HCT116 (cell line): ENCODE measurements around the gene AASDH. TPM values are rescaled to one million over a fixed set of nuclear protein-coding genes. Genes with fewer than 3 reads are reported as not detected.

Source experiments
- ATAC-seq: fragments of 200-7000 bp; cut with Tn5 transposase; 2 replicates; pipeline ENCODE4 v1.9.1; 2020; ENCODE audit warnings: mild to moderate bottlenecking, moderate library complexity
- BruUV-seq: library from RNA; stranded (reverse); fragments of 400-500 nt; replicated peaks from 2 replicates; lab custom pipeline; 2021; lab: Mats Ljungman, UMichigan
- CTCF ChIA-PET: fragments of 300-600 bp; sonication (Branson Sonifier 250); formaldehyde crosslinking; loops from one replicate; lab custom pipeline; 2021; ENCODE audit warnings: antibody characterized with exemption; lab: Charles Lee
- POLR2A ChIA-PET: fragments of 300-600, 350-600 bp; sonication (Branson Sonifier 250); formaldehyde crosslinking; loops from one replicate; lab custom pipeline; 2021; ENCODE audit warnings: antibody characterized with exemption; lab: Charles Lee
- RAD21 ChIA-PET, 2 experiments: fragments of 300-600 bp; sonication (Branson Sonifier 250); formaldehyde crosslinking; loops; one replicate each; lab custom pipeline; 2023; ENCODE audit warnings: low total read pairs in 2 of 2; ENCODE audit not compliant: uncharacterized antibody in 2 of 2, unreplicated experiment in 2 of 2, low non-redundant PET in 1 of 2; lab: Charles Lee
- DNase-seq: peaks from one replicate; pipeline ENCODE4 v3.0.0-alpha.2; 2010; ENCODE audit warnings: low read depth, low spot score
- H2AFZ ChIP-seq: fragments of 200-600 bp; shearing (Covaris generic), sonication (generic); 2 replicates; pipeline ENCODE4 v1.6.1; 2017; ENCODE audit warnings: low read depth, mixed run types, mixed read lengths, antibody characterized with exemption, low read length; ENCODE audit not compliant: poor library complexity, severe bottlenecking
- H3K27ac ChIP-seq: 2 replicates; pipeline ENCODE4 v1.5.1; 2012; ENCODE audit warnings: low read depth, low read length
- H3K27me3 ChIP-seq: fragments of 200-600 bp; sonication (generic); 2 replicates; pipeline ENCODE4 v1.6.1; 2016; ENCODE audit warnings: mixed run types, low read length, mixed read lengths; ENCODE audit not compliant: insufficient read depth
- H3K36me3 ChIP-seq, 2 experiments: fragments of 200-500 bp in 1 of 2; fragments of 200-600 bp in 1 of 2; sonication (Bioruptor generic) in 1 of 2; sonication (generic) in 1 of 2; 2 replicates each; pipeline versions ENCODE4 v1.5.1 to v1.6.1; 2014 to 2016; ENCODE audit warnings: low read length in 2 of 2, inconsistent platforms in 1 of 2, mixed read lengths in 1 of 2, mixed run types in 1 of 2; ENCODE audit not compliant: insufficient read depth in 2 of 2, control insufficient read depth in 1 of 2
- H3K4me1 ChIP-seq, 2 experiments: fragments of 200-600 bp in 1 of 2; sonication (generic) in 1 of 2; 2 replicates each; pipeline versions ENCODE4 v1.5.1 to v1.6.1; 2012 to 2017; ENCODE audit warnings: low read length in 2 of 2, inconsistent platforms in 1 of 2, mild to moderate bottlenecking in 1 of 2, mixed read lengths in 1 of 2, mixed run types in 1 of 2, moderate library complexity in 1 of 2; ENCODE audit not compliant: insufficient read depth in 2 of 2, control insufficient read depth in 1 of 2
- H3K4me2 ChIP-seq: fragments of 200-600 bp; sonication (generic); 2 replicates; pipeline ENCODE4 v1.6.1; 2017; ENCODE audit warnings: mixed run types, low read length, mixed read lengths
- H3K4me3 ChIP-seq, 2 experiments: fragments of 200-600 bp in 1 of 2; sonication (generic) in 1 of 2; replicated peaks in 1 of 2; 2 replicates each; pipeline ENCODE4 v1.5.1; 2011 to 2016; ENCODE audit warnings: low read length in 2 of 2, control low read depth in 1 of 2, low read depth in 1 of 2, mild to moderate bottlenecking in 1 of 2, mixed read lengths in 1 of 2, mixed run types in 1 of 2
- H3K79me2 ChIP-seq: fragments of 200-600 bp; sonication (generic); 2 replicates; pipeline ENCODE4 v1.6.1; 2017; ENCODE audit warnings: mild to moderate bottlenecking, mixed run types, low read length, moderate library complexity, mixed read lengths; ENCODE audit not compliant: insufficient read depth
- H3K9ac ChIP-seq: fragments of 200-600 bp; sonication (generic); 2 replicates; pipeline ENCODE4 v1.6.1; 2016; ENCODE audit warnings: low read length, mixed read lengths
- H3K9me2 ChIP-seq: fragments of 200-600 bp; sonication (generic), shearing (Covaris generic); 2 replicates; pipeline ENCODE4 v1.6.1; 2017; ENCODE audit warnings: mixed run types, mild to moderate bottlenecking, moderate library complexity; ENCODE audit not compliant: insufficient read depth
- H3K9me3 ChIP-seq, 2 experiments: fragments of 200-500 bp in 1 of 2; fragments of 200-600 bp in 1 of 2; sonication (Bioruptor generic) in 1 of 2; sonication (generic) in 1 of 2; 2 replicates each; pipeline ENCODE4 v1.6.1; 2014 to 2017; ENCODE audit warnings: low read length in 2 of 2, mixed read lengths in 2 of 2, inconsistent platforms in 1 of 2, low read depth in 1 of 2, mild to moderate bottlenecking in 1 of 2, mixed run types in 1 of 2, moderate library complexity in 1 of 2; ENCODE audit not compliant: control insufficient read depth in 1 of 2, insufficient read depth in 1 of 2
- H4K20me1 ChIP-seq: fragments of 200-600 bp; sonication (generic), shearing (Covaris generic); 2 replicates; pipeline ENCODE4 v1.6.1; 2017; ENCODE audit warnings: mixed run types, mild to moderate bottlenecking, moderate library complexity; ENCODE audit not compliant: insufficient read depth
- EZH2 ChIP-seq: fragments of 200-600 bp; sonication (generic); IDR thresholded peaks from 2 replicates; pipeline ENCODE4 v1.6.1; 2017; ENCODE audit warnings: antibody characterized with exemption, mixed run types
- EZH2phosphoT487 ChIP-seq: fragments of 200-600 bp; IDR thresholded peaks from 2 replicates; pipeline ENCODE4 v1.6.1; 2018; ENCODE audit warnings: antibody characterized with exemption, borderline replicate concordance
- FOSL1 ChIP-seq: IDR thresholded peaks from 2 replicates; pipeline ENCODE4 v1.6.1; 2012; ENCODE audit warnings: low read depth
- POLR2A ChIP-seq: IDR thresholded peaks from 2 replicates; pipeline ENCODE4 v1.7.0; 2011; ENCODE audit warnings: borderline replicate concordance; ENCODE audit not compliant: insufficient read depth, insufficient read length; ENCODE audit errors: extremely low read depth
- RAD21 ChIP-seq: IDR thresholded peaks from 2 replicates; pipeline ENCODE4 v1.6.1; 2012; ENCODE audit warnings: low read depth, mild to moderate bottlenecking
- SIN3A ChIP-seq: IDR thresholded peaks from 2 replicates; pipeline ENCODE4 v1.6.1; 2012; ENCODE audit warnings: low read depth
- SP1 ChIP-seq: IDR thresholded peaks from 2 replicates; pipeline ENCODE4 v1.6.1; 2012; ENCODE audit warnings: low read depth
- TCF7L2 ChIP-seq: IDR thresholded peaks from 2 replicates; pipeline ENCODE4 v1.7.0; 2011; ENCODE audit warnings: borderline replicate concordance, inconsistent platforms; ENCODE audit not compliant: insufficient read depth, insufficient read length; ENCODE audit errors: extremely low read depth
- ZNF274 ChIP-seq: fragments of 200-500 bp; sonication (Bioruptor generic); IDR thresholded peaks from 2 replicates; pipeline ENCODE4 v1.6.1; 2014; ENCODE audit warnings: mild to moderate bottlenecking, low read depth, low read length, inconsistent platforms
- intact Hi-C: fragments of 100-400 bp; cut with micrococcal nuclease; formaldehyde crosslinking; loops from 2 replicates; pipeline ENCODE4 v1.10.0; 2022
- total RNA-seq: library from RNA; stranded (reverse); gene quantifications from one replicate; pipeline ENCODE4 v1.2.1, GENCODE V29; 2021; ENCODE audit not compliant: unreplicated experiment
- TF ChIP-seq, protein P1 (sequence below): IDR thresholded peaks from 2 replicates; pipeline ENCODE4 v1.6.1; 2011; ENCODE audit warnings: mild to moderate bottlenecking, low read length, moderate library complexity; ENCODE audit not compliant: insufficient replicate concordance; ENCODE audit errors: extremely low read depth

The AASDH gene
- total RNA-seq, 1 experiment from 2014 or later, result 13.7 TPM

DNA sequence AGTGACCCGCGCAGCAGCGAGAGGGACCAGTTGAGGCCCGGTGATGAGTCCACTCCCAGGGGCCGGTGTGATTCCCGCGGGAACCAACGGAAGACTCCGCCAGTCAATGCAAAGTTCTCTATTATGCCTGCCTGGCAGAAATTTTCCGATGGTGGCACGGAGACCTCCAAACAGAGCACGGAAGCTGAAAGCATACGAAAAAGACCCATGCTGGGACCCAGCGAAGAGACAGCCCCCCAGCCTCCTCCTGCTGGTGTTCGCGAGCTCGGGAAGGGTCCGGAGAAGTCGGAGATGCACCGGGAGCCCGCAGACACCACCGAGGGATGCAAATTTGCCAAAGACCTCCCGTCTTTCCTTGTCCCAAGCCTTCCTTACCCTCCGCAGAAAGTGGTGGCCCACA lies 71.7 kb downstream of the AASDH start:
- BruUV-seq, result no TSS peak
- Histone ChIP-seq H3K9me2 (no peaks in the 10 kb centered on the region), H3K9me3 (no peaks in the 10 kb centered on the region), H3K27ac (no peak overlapping the region), H3K27me3 (no peaks in the 10 kb centered on the region), H4K20me1 (no peaks in the 10 kb centered on the region), H3K4me2 (no peak overlapping the region), H2AFZ (no peak overlapping the region), H3K9ac (no peak overlapping the region), H3K4me3 (no peak overlapping the region), H3K4me1 (no peaks in the 10 kb centered on the region)
- CTCF ChIA-PET, result no interaction called here
- POLR2A ChIA-PET, result no interaction called here
- intact Hi-C loops, result no loop called here
- ATAC-seq (no peak), DNase-seq (no peak)
- RAD21 ChIA-PET, result no interaction called here
- TF ChIP-seq, protein P1, sequence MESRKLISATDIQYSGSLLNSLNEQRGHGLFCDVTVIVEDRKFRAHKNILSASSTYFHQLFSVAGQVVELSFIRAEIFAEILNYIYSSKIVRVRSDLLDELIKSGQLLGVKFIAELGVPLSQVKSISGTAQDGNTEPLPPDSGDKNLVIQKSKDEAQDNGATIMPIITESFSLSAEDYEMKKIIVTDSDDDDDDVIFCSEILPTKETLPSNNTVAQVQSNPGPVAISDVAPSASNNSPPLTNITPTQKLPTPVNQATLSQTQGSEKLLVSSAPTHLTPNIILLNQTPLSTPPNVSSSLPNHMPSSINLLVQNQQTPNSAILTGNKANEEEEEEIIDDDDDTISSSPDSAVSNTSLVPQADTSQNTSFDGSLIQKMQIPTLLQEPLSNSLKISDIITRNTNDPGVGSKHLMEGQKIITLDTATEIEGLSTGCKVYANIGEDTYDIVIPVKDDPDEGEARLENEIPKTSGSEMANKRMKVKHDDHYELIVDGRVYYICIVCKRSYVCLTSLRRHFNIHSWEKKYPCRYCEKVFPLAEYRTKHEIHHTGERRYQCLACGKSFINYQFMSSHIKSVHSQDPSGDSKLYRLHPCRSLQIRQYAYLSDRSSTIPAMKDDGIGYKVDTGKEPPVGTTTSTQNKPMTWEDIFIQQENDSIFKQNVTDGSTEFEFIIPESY, result no peak
- TF ChIP-seq EZH2phosphoT487 (no peak), SP1 (no peak), RAD21 (no peak), FOSL1 (no peak), POLR2A (no peak), ZNF274 (no peak), SIN3A (no peak), EZH2 (no peak), TCF7L2 (no peak)
- TF ChIP-seq, all 23 proteins: peak for 0
- H3K79me2 ChIP-seq, result no peaks in the 10 kb centered on the region
- no peaks in the 10 kb centered on the region for H3K36me3 ChIP-seq
